ENCODE measurements around the gene ADAMTS19.
"Not testable (repeated sequence)": the region's sequence is repeated elsewhere in the genome, so short reads cannot be mapped to it uniquely, and the experiment has no call there.

ADAMTS19 gene

GRCh38 chr5:129459777-129460671 is at the start of gene ADAMTS19:
Gene ADAMTS19, plus strand, starts transcription at chr5:129460298. Its CDS starts 94 bp downstream, at chr5:129460392.
- no peak for DNase-seq

DNA sequence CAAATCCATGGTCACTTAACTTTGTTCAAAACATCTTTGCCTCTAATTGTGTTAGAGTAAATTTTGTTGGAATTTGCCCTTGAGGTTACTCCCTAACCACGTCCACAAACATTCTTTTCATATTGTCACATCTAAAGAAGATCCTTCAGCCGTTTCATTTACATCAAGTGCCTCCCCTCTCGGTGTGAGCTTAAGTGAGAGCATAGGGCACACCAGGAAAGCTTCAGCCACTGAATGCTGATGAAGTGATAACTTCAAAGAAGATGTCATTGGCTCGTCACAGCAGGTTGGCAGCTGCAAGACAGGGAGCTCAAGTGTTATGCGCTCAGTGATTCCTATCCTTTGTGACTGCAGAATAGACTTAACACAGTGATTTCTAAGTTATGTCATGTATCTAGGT is 49.6 kb upstream of the ADAMTS19 start:
- no peak for DNase-seq

- no peak for DNase-seq
These were observed 47.4 kb upstream of the ADAMTS19 start for GRCh38 chr5:129412721-129413120.

DNA sequence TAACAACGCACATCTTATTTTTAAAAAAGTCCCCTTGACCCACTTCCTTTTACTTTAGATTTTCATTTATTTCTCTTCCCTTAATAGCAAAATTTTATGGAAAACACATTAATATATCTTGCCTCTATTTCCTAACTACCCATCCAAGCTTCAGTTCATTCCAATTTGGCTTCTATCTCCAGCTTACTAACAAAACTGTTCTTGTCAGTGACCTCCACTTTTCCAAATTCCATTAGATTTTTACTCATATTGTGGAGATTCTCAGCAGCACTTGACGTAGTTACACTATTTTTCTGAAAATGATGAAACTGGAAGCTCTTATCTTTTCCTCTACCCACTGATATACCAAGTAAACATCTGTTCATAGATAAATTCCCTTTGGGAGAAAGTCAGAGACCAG is 46.5 kb upstream of the ADAMTS19 start:
- DNase-seq: no peak

DNA sequence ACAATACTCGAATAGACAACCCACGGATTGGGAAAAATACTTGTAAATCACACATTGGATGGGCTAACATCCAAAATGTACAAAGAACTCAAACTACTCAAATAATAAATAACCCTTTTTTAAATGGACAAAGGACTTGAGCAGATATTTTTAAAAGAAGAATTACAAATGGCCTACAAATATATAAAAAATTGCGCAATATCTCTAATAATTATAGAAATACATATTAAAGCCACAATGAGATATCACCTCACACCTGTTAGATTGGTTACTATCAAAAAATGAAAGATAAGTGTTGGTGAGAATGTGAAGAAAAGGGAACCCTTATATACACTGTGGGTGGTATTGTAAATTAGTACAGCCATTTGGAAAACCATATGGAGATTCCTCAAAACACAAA is 40.8 kb upstream of the ADAMTS19 start:
- DNase-seq: no peak

DNA sequence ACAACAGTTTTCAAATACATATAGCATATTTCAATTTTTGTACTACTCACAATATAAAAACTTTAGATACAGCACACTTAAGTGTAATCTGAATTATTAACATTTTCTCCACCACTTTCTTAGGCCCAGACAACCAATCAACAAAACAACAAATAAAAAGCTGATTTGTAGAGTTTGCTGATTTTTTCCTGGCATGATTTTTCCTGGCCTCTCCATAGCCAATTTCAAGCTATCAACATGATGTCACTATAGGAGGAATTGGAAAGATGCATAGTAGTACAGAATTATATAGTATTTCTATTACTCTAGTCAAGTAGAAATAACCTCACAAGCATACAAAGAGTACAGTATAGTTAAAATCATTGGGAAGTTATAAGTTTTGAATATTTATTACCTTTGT is 35.1 kb upstream of the ADAMTS19 start:
- no peak for DNase-seq

GRCh38 chr5:129426071-129426470 is 34.0 kb upstream of the ADAMTS19 start:
- no peak for DNase-seq

DNA sequence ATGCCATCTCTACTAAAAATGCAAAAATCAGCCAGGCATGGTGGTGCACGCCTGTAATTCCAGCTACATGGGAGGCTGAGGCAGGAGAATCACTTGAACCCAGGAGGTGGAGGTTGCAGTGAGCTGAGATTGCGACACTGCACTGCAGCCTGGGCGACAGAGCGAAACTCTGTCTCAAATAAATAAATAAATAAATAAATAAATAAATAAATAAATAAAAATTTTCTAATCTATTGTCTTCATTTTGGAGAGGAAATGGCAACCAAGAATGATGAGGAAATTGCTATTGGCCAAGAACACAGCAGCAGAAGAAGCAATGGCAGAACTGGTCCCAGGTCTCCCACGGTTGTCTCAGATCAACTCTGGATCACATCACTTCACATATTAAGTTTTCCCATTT is 31.5 kb upstream of the ADAMTS19 start:
- not testable (repeated sequence) for DNase-seq

DNA sequence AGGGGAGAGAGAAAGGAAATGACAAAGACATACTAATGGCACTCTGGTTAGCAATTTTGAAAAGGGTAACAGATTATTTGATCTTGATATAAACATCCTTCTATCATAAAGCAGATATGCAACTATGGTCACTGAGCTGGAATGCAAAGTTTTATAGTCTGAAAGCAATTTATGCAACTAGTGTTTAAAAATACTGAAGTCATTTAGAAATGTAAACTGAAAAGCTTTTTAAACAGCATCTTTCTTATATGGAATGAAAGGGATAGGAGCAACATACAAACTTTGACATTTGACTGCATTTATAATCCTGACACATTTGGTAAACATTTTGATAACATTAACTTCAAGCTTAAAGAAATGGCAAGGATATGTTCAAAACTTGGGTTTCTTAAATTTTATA is 28.7 kb upstream of the ADAMTS19 start:
- DNase-seq: no peak

DNA sequence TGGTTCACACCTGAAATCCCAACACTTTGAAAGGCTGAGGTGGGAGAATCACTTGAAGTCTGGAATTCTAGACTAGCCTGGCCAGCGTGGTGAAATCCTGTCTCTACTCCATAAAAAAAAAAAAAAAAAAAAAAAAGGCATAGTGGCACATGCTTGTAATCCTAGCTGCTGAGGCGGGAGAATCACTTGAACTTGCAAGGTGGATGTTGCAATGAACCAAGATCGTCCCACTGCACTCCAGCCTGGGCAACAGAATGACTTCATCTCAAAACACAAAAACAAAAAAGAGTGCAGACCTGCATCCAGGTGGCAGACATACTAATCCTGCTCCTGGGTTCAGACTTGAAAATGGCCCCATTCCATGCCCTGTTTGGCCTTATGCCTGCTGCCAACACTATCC is 21.8 kb upstream of the ADAMTS19 start:
- no peak for DNase-seq

GRCh38 chr5:129440424-129440823 is 19.7 kb upstream of the ADAMTS19 start:
- DNase-seq: no peak

DNA sequence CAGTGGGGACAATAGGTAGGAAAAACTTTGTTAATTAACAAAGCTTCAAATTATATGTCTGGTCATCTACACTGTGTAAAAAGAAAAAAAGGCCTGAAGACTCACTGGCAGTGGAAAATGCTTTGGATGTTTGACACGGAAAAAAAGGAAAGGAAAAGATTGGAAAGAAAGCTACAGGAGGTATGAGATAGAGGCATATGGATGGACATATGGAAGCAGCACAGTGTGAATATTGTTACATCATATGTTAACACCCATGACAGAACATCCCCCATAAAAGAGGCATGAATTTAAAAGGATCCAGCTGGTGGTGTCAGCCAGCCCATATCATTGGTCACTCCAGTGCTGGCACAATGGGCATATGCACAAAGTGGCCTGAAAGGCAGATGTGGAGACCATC is 19.0 kb upstream of the ADAMTS19 start:
- DNase-seq: no peak

GRCh38 chr5:129445379-129445778 is 14.7 kb upstream of the ADAMTS19 start:
- DNase-seq: no peak

DNA sequence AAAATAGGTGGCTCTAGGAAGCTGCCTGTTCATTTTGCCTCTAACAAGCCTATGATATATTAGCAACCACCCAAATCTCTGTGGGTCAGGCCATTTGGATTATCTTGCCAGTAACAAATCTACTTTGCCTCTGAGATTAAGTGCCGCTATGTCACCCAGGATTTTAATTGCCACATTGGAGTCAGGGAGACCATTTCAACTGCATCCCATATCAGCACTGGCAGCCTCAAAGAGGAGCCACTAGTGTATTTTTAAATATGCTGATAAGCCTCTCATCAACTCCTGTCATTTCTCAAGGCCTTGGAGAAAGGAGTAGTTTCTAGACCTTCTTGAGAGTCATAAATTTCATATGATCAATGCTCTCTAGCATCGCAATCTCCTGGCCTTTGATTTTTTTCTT is 12.1 kb upstream of the ADAMTS19 start:
- no peak for DNase-seq

- DNase-seq: no peak
These were observed 11.4 kb upstream of the ADAMTS19 start for GRCh38 chr5:129448654-129449053.

DNA sequence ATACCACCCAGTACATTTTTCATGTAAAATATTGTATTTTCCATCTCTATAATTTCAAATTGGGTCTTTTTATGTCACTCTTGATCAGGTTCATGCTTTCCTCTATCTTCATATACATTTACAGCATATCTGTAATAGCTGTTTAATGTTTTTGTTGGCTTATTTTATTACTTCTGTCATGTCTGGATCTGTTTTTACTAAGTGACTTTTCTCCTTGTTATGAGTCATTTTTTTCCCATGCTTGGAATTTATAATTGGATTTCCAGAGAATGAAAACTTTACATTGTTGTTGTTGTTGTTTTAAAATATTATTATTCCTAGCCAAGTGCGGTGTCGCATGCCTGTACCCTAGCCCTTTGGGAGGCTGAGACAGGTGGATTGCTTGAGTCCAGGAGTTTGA is 5.6 kb upstream of the ADAMTS19 start:
- no peak for DNase-seq

- DNase-seq: no peak
These were observed 685 bp upstream of the ADAMTS19 start for GRCh38 chr5:129459450-129459776.

- DNase-seq: no peak
These were observed 506 bp downstream of the ADAMTS19 start for GRCh38 chr5:129460672-129460935.

DNA sequence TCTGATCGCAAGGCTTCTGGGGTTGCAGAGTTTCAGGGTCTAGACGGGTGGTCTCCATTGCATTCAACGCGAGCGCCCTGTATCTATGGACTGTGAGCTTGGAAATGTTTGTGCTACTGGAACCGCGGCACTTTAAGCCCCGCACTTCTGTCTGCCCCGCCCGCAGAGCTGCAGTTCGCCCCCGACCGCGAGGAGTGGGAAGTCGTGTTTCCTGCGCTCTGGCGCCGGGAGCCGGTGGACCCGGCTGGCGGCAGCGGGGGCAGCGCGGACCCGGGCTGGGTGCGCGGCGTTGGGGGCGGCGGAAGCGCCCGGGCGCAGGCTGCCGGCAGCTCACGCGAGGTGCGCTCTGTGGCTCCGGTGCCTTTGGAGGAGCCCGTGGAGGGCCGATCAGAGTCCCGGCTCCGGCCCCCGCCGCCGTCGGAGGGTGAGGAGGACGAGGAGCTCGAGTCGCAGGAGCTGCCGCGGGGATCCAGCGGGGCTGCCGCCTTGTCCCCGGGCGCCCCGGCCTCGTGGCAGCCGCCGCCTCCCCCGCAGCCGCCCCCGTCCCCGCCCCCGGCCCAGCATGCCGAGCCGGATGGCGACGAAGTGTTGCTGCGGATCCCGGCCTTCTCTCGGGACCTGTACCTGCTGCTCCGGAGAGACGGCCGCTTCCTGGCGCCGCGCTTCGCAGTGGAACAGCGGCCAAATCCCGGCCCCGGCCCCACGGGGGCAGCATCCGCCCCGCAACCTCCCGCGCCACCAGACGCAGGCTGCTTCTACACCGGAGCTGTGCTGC is 1.0 kb downstream of the ADAMTS19 start:
- DNase-seq: no peak

DNA sequence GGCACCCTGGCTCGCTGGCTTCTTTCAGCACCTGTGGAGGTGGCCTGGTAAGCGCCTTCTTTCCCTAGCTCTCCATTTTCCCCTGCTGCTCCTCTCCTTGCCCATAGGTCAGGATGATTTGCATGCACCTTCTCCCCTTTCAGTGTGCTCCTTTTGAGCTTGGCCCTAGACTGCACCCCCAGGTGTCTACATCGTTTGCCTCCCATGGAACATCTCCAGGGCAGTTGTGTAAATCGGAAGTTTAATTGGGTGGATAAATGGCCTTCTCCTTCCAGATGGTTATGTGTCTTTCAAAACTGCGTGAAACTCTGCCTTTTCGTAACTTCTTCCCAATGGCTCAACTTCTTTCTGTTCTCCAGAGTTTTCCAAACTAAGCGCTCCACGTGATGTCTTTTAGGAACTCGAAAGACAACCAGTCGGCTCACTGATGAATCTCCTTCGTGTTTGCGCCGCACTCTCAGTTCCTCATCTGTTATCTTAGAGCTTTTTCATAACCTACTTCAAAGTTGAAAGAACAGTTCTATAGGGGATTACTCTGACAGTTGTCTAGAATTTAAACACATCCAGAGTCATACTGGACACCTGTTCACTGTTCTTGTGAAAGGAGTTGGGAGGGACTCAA is 1.7 kb downstream of the ADAMTS19 start:
- no peak for DNase-seq

- no peak for DNase-seq
These were observed 5.8 kb downstream of the ADAMTS19 start for GRCh38 chr5:129465776-129466344.

GRCh38 chr5:129474544-129474943 is 14.4 kb downstream of the ADAMTS19 start:
- DNase-seq: no peak

GRCh38 chr5:129476751-129477150 is 16.7 kb downstream of the ADAMTS19 start:
- no peak for DNase-seq

DNA sequence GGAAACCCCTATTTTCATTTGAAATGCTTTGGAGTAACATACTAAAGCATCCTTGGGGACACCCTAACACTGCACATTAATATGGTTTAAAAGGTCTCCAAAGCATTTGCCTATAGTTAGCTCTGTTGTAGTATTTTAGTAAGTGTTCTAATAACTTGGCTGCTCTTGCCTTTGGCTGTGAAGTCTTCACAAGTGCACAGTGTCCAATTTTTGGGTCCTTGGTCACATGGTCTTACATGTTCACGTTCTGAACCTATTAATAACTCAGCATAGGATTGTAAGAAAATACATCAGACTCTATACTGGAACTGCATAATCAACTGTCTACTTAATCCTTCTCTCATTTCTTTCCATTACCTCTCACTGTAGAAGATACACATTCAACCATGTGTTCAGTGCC is 17.4 kb downstream of the ADAMTS19 start:
- no peak for DNase-seq
